Stimulated activated CD8-positive, alpha-beta memory T cell treated with anti-CD3 and anti-CD28 coated beads, Interleukin-2, amount 100 ng/mL, for 1 hour (primary cell): Measurements from ENCODE around the gene PUS10.

Experiments used
- DNase-seq, 2 donors: peaks; one replicate each; pipeline ENCODE4 v3.0.0-alpha.2; 2020; ENCODE audit warnings: low read depth in 2 of 2

Gene PUS10

DNA sequence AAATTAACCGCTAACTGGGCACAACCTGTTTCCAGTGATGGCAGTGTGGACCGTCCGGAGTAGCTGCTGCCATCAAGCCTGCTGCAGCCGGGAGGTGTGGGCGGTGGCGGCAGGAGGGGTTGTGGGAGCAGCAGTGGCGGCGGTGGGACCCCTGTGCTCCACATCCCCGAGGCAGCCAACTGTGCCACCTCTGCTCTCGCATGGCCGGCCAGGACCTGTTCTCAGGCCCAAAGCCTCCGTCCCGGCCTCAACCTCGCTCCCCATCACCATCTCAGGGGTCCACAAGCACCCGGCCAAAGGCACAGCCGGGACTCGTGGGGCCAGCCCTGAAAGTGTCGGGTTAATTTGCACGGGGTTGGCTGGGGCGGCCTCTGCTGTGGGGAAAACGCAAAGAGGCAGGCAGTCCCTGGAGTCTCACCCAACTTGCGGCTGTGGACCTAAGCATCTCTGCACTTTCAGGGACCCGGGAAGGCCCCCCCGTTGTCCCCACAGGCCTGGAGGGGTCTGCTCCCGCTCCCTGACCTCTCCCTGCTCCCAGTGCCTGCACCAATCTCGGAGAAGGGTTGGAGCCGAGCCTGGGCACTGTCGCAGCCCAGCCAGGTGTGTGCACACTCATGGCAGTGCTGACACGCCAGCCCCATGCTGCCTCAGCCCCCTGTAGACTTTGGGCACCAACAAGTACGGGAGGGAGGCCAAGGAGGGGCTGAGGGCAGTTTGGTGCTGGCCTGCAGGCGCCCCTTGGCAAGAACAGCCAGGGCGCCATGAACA is 45.0 kb downstream of the PUS10 start:
- DNase-seq = no peak

DNA sequence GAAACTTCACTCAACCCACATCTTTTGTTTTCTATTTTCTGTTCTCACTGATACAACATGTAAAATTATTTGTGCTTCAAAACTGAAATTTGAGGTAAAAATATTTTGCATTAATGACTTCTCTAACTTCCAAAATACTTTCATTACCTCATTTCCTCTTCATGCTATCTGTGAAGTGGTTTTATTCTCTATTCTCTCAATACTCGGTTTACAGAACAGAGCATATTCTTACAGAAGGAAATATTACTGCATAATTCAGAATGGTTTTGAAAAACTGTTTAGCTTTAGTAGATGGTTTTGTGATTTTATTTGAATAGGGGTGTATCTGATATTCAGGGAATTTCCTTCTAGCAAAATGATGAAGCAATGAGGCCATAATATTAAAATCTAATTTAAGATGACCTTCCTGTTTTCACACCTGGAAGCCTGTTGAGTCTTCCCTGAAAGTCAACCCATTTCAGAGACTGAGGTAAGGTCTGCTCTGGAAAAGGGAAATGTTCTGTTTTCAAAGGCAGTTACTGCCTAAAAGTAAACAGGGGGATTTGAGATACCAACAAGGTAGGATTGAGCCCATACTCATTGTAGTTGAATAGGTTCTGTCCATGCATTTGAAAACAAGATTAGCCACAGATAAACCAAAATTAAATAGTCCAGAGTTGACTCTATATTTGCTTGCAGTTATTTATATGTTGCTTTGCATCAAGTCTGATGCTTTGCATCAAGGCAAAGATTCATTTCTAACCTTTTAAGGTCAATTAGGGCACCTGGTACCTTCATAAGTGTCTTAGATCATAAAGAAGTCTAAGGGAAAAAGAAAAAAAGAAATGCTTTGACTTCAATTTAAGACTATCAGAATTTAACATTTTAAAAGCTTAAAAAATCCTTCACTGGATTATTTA is 51.3 kb downstream of the PUS10 start:
- no peak for DNase-seq

DNA sequence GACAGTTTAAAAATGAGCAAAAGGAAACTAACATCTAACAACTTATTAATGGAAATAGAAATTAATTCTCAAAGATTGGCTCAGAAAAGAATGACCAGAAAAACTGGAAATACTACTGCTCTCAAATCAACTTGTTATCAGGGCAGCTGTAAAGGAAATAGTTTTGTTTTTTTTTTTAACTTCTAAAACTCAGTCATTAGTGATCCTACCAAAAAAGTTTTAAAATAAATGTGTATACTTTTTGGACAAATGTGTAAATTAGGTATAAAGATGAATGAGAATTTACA is 52.6 kb downstream of the PUS10 start:
- DNase-seq = no peak

- DNase-seq = no peak
Observed at GRCh38 chr2:60964651-60965498, 53.2 kb downstream of the PUS10 start.

DNA sequence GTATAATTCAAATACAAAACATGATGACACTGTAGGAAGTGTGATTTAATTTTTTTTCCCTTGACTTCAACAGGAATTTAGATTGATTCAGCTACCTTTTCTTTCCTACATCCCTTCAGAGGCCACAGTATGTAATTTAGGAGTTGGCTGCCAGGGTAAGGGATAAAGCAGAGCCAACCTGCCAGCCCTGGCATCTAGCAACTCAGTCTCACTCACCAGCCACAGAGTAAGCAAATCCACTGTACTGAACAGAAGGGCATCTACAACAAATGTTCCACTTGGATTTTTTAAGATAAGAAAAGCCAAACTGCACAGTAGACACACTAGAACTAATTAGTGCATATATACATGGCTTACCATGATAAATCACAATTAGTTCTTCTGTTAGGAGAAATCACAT is 54.9 kb downstream of the PUS10 start:
- no peak for DNase-seq

- no peak for DNase-seq
Observed at GRCh38 chr2:60962528-60962927, 55.5 kb downstream of the PUS10 start.

GRCh38 chr2:60961457-60961856 is 56.6 kb downstream of the PUS10 start:
- no peak for DNase-seq

DNA sequence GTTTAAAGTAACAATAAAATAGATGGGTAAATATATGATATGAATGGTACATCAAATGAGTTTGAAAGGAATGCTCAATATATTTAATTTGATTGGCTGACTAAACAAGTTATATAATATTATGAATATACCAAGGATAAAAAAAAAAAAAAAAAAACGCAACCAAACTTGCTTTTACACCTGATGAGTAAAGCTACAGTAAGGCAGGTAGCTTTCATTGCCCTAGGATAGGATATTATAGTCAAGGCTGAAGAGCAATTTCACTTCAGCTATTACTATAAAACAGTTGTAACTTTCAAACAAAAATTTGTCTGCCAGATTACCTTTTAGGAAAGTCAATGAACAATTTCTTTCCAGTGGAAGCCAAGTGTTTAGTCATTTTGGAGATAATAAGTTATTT is 57.3 kb downstream of the PUS10 start:
- no peak for DNase-seq

- DNase-seq = no peak
Observed at GRCh38 chr2:60959501-60959900, 58.6 kb downstream of the PUS10 start.

DNA sequence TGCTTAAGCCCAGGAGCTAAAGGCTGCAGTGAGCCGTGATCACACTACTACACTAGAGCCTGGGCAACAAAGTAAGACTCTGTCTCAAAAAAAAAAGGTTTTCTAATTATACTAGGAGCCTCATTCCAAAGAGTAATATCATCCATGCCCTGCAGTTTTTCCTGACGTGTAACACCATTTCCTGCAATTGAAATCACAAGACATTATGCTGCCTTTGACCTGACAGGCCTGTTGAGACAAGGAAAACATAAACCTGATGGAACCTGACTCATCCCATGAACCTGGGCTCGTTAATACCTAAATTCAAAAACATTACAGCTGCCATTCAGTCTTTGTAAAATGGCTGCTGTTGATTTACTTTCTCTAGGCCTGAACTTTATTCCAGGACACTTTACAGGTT is 59.3 kb downstream of the PUS10 start:
- DNase-seq = no peak

- DNase-seq = no peak
Observed at GRCh38 chr2:60958361-60958760, 59.7 kb downstream of the PUS10 start.

- DNase-seq = no peak
Observed at GRCh38 chr2:60957643-60958042, 60.4 kb downstream of the PUS10 start.

- DNase-seq = no peak
Observed at GRCh38 chr2:60957224-60957623, 60.8 kb downstream of the PUS10 start.

- DNase-seq = no peak
Observed at GRCh38 chr2:60954139-60954538, 63.9 kb downstream of the PUS10 start.

GRCh38 chr2:60948926-60949579 is 69.0 kb downstream of the PUS10 start:
- no peak for DNase-seq

DNA sequence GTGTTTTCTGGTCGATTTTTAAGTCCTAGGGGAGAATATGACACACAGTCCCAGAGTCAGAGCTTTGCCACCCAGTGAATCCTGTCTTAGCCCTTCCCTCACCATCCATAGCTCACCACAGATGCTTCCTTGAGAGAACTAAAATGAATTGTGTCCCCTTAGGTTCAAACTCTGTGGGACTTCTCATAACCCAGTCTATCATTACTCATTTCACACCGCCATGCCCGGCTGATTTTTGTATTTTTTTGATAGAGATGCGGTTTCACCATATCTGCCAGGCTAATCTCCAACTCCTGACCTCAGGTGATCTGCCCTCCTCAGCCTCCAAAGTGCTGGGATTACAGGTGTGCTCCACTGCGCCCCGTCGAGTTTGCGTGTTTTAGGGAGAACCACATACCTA is 69.9 kb downstream of the PUS10 start:
- DNase-seq = no peak

DNA sequence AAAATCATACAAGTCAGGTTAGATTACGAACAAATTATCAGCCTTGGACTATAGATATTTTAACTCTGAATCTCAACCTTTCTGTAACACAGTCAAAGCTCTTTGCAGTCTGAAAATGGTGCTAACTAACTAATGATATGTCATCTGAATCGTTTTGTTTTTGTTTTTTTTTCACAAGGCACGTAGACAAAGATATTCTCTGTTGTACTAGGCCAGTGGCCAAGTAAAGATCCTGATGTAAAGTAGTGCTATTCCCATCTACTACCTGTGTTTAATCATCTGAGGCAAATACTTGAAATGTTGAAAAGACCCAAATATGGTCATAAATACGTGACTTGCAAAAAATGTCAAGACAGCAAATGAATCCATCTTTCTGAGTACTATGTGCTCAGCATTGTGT is 71.0 kb downstream of the PUS10 start:
- DNase-seq = no peak

GRCh38 chr2:60945341-60945740 is 72.7 kb downstream of the PUS10 start:
- no peak for DNase-seq

DNA sequence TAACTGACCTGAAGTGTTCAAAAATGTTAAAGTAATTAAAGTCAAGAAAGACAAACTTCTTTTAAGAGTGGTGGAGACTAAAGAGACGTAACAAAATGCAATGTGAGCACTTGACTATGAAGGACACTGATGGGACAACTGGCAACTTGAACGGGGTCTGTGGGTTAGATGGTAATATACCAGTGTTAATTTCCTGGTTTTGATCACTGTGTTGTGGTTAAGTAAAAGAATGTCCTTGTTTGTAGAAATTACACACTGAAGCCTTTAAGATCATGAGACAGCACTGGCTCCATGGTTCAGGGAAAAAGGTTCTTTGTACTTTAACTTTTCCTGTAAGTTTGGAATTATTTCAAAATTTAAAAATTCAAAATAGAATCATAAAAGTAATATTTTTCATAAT is 78.4 kb downstream of the PUS10 start:
- no peak for DNase-seq

- DNase-seq = no peak
Observed at GRCh38 chr2:60938301-60938700, 79.8 kb downstream of the PUS10 start.

- no peak for DNase-seq
Observed at GRCh38 chr2:60936757-60937156, 81.3 kb downstream of the PUS10 start.

GRCh38 chr2:60934165-60934722 is 83.8 kb downstream of the PUS10 start:
- DNase-seq = no peak
